GM12878 (cell line): ENCODE results near the gene OR51D1. TPM values are rescaled to one million over a fixed set of nuclear protein-coding genes. Genes with fewer than 3 reads are reported as not detected.

ENCODE experiments used
- ATAC-seq: fragments of 200-7000 bp; cut with Tn5 transposase; 3 replicates; pipeline ENCODE4 v1.9.1; 2020; ENCODE audit warnings: mild to moderate bottlenecking, moderate library complexity
- BruUV-seq: library from RNA; stranded (reverse); fragments of 400-500 nt; replicated peaks from 2 replicates; lab custom pipeline; 2021; lab: Mats Ljungman, UMichigan
- CTCF ChIA-PET: fragments of 300-600 bp; sonication (Branson Sonifier 250); formaldehyde crosslinking; extraction: SDS; loops from one replicate; lab custom pipeline; 2021; ENCODE audit warnings: inconsistent platforms; lab: Yijun Ruan, JAX
- POLR2A ChIA-PET: fragments of 350-600 bp; formaldehyde crosslinking; extraction: SDS; loops from one replicate; lab custom pipeline; 2021; ENCODE audit warnings: inconsistent platforms; lab: Charles Lee
- RAD21 ChIA-PET: fragments of 300-600 bp; sonication (Branson Sonifier 250); formaldehyde crosslinking; loops from one replicate; lab custom pipeline; 2023; ENCODE audit warnings: antibody characterized with exemption; ENCODE audit not compliant: unreplicated experiment; lab: Charles Lee
- SMC1A ChIA-PET: fragments of 300-600 bp; sonication (Branson Sonifier 250); formaldehyde crosslinking; loops from one replicate; lab custom pipeline; 2023; ENCODE audit not compliant: unreplicated experiment, uncharacterized antibody; lab: Charles Lee
- DNase-seq: peaks from one replicate; pipeline ENCODE4 v3.0.0-alpha.2; 2011; ENCODE audit warnings: low read depth, low spot score
- FAIRE-seq: peaks from 3 replicates; lab custom pipeline; 2011; peaks lifted over from hg19 to GRCh38; lab: Jason Lieb, UNC
- H2AFZ ChIP-seq: 2 replicates; pipeline ENCODE4 v1.6.0; 2011; ENCODE audit warnings: low read depth, low read length, control low read depth; ENCODE audit not compliant: control insufficient read depth
- H3K27ac ChIP-seq: 2 replicates; pipeline ENCODE4 v1.5.1; 2011; ENCODE audit warnings: control low read depth; ENCODE audit not compliant: control insufficient read depth, insufficient read depth
- H3K27me3 ChIP-seq, 2 experiments: replicated peaks in 1 of 2; 2 replicates each; pipeline versions ENCODE4 v1.6.0 to v1.6.1; 2011; ENCODE audit warnings: low read length in 1 of 2; ENCODE audit not compliant: control insufficient read depth in 2 of 2, insufficient read depth in 2 of 2
- H3K36me3 ChIP-seq, 2 experiments: 2 replicates each; pipeline ENCODE4 v1.5.1; 2011; ENCODE audit warnings: low read length in 1 of 2; ENCODE audit not compliant: control insufficient read depth in 2 of 2, insufficient read depth in 2 of 2
- H3K4me1 ChIP-seq: 2 replicates; pipeline ENCODE4 v1.6.1; 2011; ENCODE audit warnings: mild to moderate bottlenecking, low read length, moderate library complexity, mixed read lengths; ENCODE audit not compliant: control insufficient read depth, insufficient read depth
- H3K4me2 ChIP-seq: 2 replicates; pipeline ENCODE4 v1.6.0; 2011; ENCODE audit warnings: control low read depth; ENCODE audit not compliant: control insufficient read depth, insufficient read depth
- H3K4me3 ChIP-seq: fragments of 200-600 bp; sonication (generic); 2 replicates; pipeline ENCODE4 v1.5.1; 2016
- H3K79me2 ChIP-seq: 2 replicates; pipeline ENCODE4 v1.6.0; 2011; ENCODE audit warnings: low read length; ENCODE audit not compliant: control insufficient read depth, insufficient read depth
- H3K9ac ChIP-seq: 2 replicates; pipeline ENCODE4 v1.8.0; 2011; ENCODE audit warnings: low read length, control low read depth, mixed read lengths; ENCODE audit not compliant: control insufficient read depth, insufficient read depth
- H3K9me3 ChIP-seq: replicated peaks from 3 replicates; pipeline ENCODE4 v1.5.1; 2011; ENCODE audit warnings: mild to moderate bottlenecking, low read length; ENCODE audit not compliant: control insufficient read depth, insufficient read depth
- H4K20me1 ChIP-seq: 2 replicates; pipeline ENCODE4 v1.6.0; 2011; ENCODE audit not compliant: control insufficient read depth, insufficient read depth
- ATF7 ChIP-seq: fragments of 450-650 bp; IDR thresholded peaks from 2 replicates; pipeline ENCODE4 v1.6.1; 2016; ENCODE audit warnings: low read depth, mild to moderate bottlenecking
- CBFB ChIP-seq: IDR thresholded peaks from 2 replicates; pipeline ENCODE4 v1.6.1; 2016; ENCODE audit warnings: antibody characterized with exemption, low read depth
- FOXK2 ChIP-seq: fragments of 450-650 bp; IDR thresholded peaks from 2 replicates; pipeline ENCODE4 v1.6.1; 2017; ENCODE audit warnings: mild to moderate bottlenecking, moderate library complexity
- HCFC1 ChIP-seq: fragments of 150-350 bp; IDR thresholded peaks from 2 replicates; pipeline ENCODE4 v1.6.1; 2014; ENCODE audit warnings: low read length
- MYB ChIP-seq: fragments of 150-350 bp; IDR thresholded peaks from 2 replicates; pipeline ENCODE4 v1.6.1; 2014; ENCODE audit warnings: mild to moderate bottlenecking, low read depth, low read length, borderline replicate concordance
- NR2F1 ChIP-seq: fragments of 450-650 bp; conservative IDR thresholded peaks from 2 replicates; pipeline ENCODE4 v1.6.1; 2017; ENCODE audit warnings: mild to moderate bottlenecking
- POLR2AphosphoS2 ChIP-seq: IDR thresholded peaks from 2 replicates; pipeline ENCODE4 v1.6.1; 2011; ENCODE audit warnings: low read depth, mild to moderate bottlenecking, low read length, improper control_type of control experiment, moderate library complexity
- SIN3A ChIP-seq: IDR thresholded peaks from 2 replicates; pipeline ENCODE4 v1.6.1; 2012; ENCODE audit warnings: low read depth, low read length, improper control_type of control experiment
- SMAD1 ChIP-seq: fragments of 450-650 bp; IDR thresholded peaks from 2 replicates; pipeline ENCODE4 v1.6.1; 2018; ENCODE audit warnings: mild to moderate bottlenecking, low read depth; ENCODE audit not compliant: partially characterized antibody
- SRF ChIP-seq, 2 experiments: IDR thresholded peaks; 2 replicates each; pipeline ENCODE4 v1.6.1; 2011; ENCODE audit warnings: low read depth in 2 of 2, low read length in 2 of 2, mild to moderate bottlenecking in 1 of 2, moderate library complexity in 1 of 2
- TCF7 ChIP-seq: IDR thresholded peaks from 2 replicates; pipeline ENCODE4 v1.6.1; 2014; ENCODE audit warnings: antibody characterized with exemption, borderline replicate concordance
- ZNF274 ChIP-seq: IDR thresholded peaks from one replicate; pipeline ENCODE4 v1.8.0; 2011; ENCODE audit not compliant: insufficient read length, insufficient read depth
- ZNF384 ChIP-seq: IDR thresholded peaks from 2 replicates; pipeline ENCODE4 v1.6.1; 2012; ENCODE audit warnings: low read depth, mild to moderate bottlenecking, low read length, improper control_type of control experiment, borderline replicate concordance
- WGBS: methylation state at CpG from one replicate; pipeline ENCODE4 v1.1.6; 2016; ENCODE audit warnings: low lambda C conversion rate; ENCODE audit not compliant: insufficient replicate concordance, insufficient coverage; ENCODE audit errors: missing lambda C conversion rate; 5-methylcytosine and 5-hydroxymethylcytosine counted together
- in situ Hi-C: fragments of 300-500 bp; cut with MboI; formaldehyde crosslinking; loops from 9 replicates; pipeline ENCODE4 v1.14.3; 2018; ENCODE audit warnings: mixed read lengths
- intact Hi-C: fragments of 100-400 bp; cut with micrococcal nuclease; formaldehyde crosslinking; loops from one replicate; pipeline ENCODE4 v1.14.2; 2022; ENCODE audit not compliant: unreplicated experiment
- polyA plus RNA-seq, 11 experiments: library from polyadenylated mRNA; depleted of rRNA in 4 of 11; unstranded in 6 of 11; stranded (reverse) in 5 of 11; fragments of >200 nt; fragmentation: Nextera tagmentation in 4 of 11; fragmentation: Illumina TruSeq in 1 of 11; extraction: Ambion mirVana in 4 of 11; extraction: Trizol in 1 of 11; gene quantifications; 1 replicate in 1 of 11; 2 replicates in 10 of 11; pipeline versions ENCODE4 v1.2.1 to v1.2.3, GENCODE V29; 2011 to 2016; ENCODE audit warnings: inconsistent platforms in 2 of 11, missing spikeins in 2 of 11, low read depth in 1 of 11
- total RNA-seq, 4 experiments: library from RNA; depleted of rRNA in 3 of 4; stranded (reverse); fragments of >200 nt in 3 of 4; fragmentation: Illumina TruSeq in 1 of 4; extraction: Trizol in 1 of 4; gene quantifications; 2 replicates each; pipeline versions ENCODE4 v1.2.1 to v1.2.3, GENCODE V29; 2013 to 2021
- TF ChIP-seq, protein P1 (sequence below): IDR thresholded peaks from 2 replicates; pipeline ENCODE4 v1.6.1; 2012; ENCODE audit warnings: low read depth, low read length, improper control_type of control experiment
- TF ChIP-seq, protein P2 (sequence below): IDR thresholded peaks from 2 replicates; pipeline ENCODE4 v1.6.1; 2011; ENCODE audit warnings: mild to moderate bottlenecking, low read depth, low read length, moderate library complexity; ENCODE audit not compliant: insufficient replicate concordance
- TF ChIP-seq, protein P3 (sequence below): IDR thresholded peaks from 2 replicates; pipeline ENCODE4 v1.6.1; 2012; ENCODE audit warnings: low read depth, low read length, improper control_type of control experiment

The OR51D1 gene
- total and polyA plus RNA-seq, 10 of the 15 experiments (the other 5 are each of a cell fraction or from before 2014, with no cell fraction given): 0.06 TPM; not detected in 9

DNA sequence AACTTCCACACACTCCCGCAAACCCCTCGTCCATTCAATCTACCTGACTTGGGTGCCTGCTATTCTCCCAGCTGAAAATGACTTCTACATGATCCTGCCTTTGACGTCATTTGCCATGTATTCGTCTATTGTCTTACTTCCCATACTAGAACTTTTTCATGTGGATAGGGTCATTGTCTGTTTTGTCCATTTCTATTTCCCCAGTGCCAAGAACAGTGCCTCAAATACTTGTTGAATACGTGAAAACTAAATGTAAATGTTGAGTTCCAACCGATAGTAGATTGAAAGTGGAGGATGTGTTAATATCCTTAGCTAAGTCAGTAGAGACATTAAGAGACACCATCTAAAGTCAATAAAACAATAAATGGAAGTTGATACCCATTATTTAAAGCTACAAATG, 30.2 kb upstream of the OR51D1 start:
- Histone ChIP-seq H3K79me2 (peaks cover 3% of the 10 kb centered on the region; the same call in 1 of the 2 replicates), H4K20me1 (no peaks in the 10 kb centered on the region), H2AFZ (peak overlapping the region; percentile 91), H3K9ac (peak overlapping the region; percentile 82; the same call in 1 of the 2 replicates), H3K27ac (no peak overlapping the region), H3K27me3 (no peaks in the 10 kb centered on the region), H3K4me1 (peaks cover 3% of the 10 kb centered on the region; the same call in 1 of the 2 replicates), H3K4me3 (peak overlapping the region; percentile 70), H3K4me2 (peak overlapping the region; percentile 83), H3K9me3 (no peaks in the 10 kb centered on the region; the same call in 2 of the 3 replicates), H3K36me3 (no peaks in the 10 kb centered on the region; a peak in 1 of 4 replicates)
- BruUV-seq: no TSS peak
- ChIA-PET POLR2A (interaction anchor here (0.6 to 1.1 kb wide), 2 partner anchors 16 to 1990 kb away, joined by 3 read pairs; no protein-coding TSS in a partner anchor), RAD21 (no interaction called here), CTCF (interaction anchor here (0.7 to 1.9 kb wide), 4 partner anchors 8 to 30 kb away, joined by 3 to 5 read pairs (median 4); partner anchors contain the start of genes OR51D1 and OR52I1), SMC1A (no interaction called here)
- ATAC-seq (no peak), FAIRE-seq (no peak), DNase-seq (no peak)
- WGBS: 40% methylated on average over 6 of the region's 6 CpGs
- in situ Hi-C loops: no loop called here
- intact Hi-C loops: no loop called here
- TF ChIP-seq SIN3A (no peak), TCF7 (no peak), CBFB (no peak), HCFC1 (no peak), NR2F1 (no peak), ATF7 (no peak), POLR2AphosphoS2 (no peak), ZNF274 (no peak), FOXK2 (no peak), MYB (no peak), SMAD1 (no peak), ZNF384 (no peak), SRF (IDR thresholded peaks at IDR 0.05; ENCODE audit: low read depth in 2 of 2, low read length in 2 of 2) (no peak)
- TF ChIP-seq, protein P1, sequence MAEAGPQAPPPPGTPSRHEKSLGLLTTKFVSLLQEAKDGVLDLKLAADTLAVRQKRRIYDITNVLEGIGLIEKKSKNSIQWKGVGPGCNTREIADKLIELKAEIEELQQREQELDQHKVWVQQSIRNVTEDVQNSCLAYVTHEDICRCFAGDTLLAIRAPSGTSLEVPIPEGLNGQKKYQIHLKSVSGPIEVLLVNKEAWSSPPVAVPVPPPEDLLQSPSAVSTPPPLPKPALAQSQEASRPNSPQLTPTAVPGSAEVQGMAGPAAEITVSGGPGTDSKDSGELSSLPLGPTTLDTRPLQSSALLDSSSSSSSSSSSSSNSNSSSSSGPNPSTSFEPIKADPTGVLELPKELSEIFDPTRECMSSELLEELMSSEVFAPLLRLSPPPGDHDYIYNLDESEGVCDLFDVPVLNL: no peak
- TF ChIP-seq, protein P2, sequence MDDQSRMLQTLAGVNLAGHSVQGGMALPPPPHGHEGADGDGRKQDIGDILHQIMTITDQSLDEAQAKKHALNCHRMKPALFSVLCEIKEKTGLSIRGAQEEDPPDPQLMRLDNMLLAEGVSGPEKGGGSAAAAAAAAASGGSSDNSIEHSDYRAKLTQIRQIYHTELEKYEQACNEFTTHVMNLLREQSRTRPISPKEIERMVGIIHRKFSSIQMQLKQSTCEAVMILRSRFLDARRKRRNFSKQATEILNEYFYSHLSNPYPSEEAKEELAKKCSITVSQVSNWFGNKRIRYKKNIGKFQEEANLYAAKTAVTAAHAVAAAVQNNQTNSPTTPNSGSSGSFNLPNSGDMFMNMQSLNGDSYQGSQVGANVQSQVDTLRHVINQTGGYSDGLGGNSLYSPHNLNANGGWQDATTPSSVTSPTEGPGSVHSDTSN: no peak
- TF ChIP-seq, protein P3, sequence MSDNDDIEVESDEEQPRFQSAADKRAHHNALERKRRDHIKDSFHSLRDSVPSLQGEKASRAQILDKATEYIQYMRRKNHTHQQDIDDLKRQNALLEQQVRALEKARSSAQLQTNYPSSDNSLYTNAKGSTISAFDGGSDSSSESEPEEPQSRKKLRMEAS: no peak
